Upper lobe of right lung (tissue), 1 donor: ENCODE data around the gene NFKB1. TPM values are rescaled to one million over a fixed set of nuclear protein-coding genes. Genes with fewer than 3 reads are reported as not detected.

Source experiments
- ATAC-seq: fragments of 200-7000 bp; cut with Tn5 transposase; one replicate; pipeline ENCODE4 v1.9.1; 2020; ENCODE audit warnings: mild to moderate bottlenecking, moderate library complexity
- DNase-seq: peaks from one replicate; pipeline ENCODE4 v3.0.0-alpha.2; 2020
- H3K27ac ChIP-seq: fragments of 200-600 bp; one replicate; pipeline ENCODE4 v1.8.0; 2022
- H3K27me3 ChIP-seq: fragments of 200-600 bp; one replicate; pipeline ENCODE4 v1.8.0; 2022; ENCODE audit warnings: mild to moderate bottlenecking
- H3K36me3 ChIP-seq: fragments of 200-600 bp; one replicate; pipeline ENCODE4 v1.8.0; 2022
- H3K4me1 ChIP-seq: fragments of 200-600 bp; one replicate; pipeline ENCODE4 v1.8.0; 2022
- H3K4me3 ChIP-seq: fragments of 200-600 bp; one replicate; pipeline ENCODE4 v1.8.0; 2022; ENCODE audit warnings: mild to moderate bottlenecking
- H3K9me3 ChIP-seq: fragments of 200-600 bp; one replicate; pipeline ENCODE4 v1.8.0; 2022
- intact Hi-C: fragments of 100-400 bp; cut with DNase I; formaldehyde crosslinking; loops from one replicate; pipeline ENCODE4 v1.11.0; 2022
- total RNA-seq: library from RNA; stranded (reverse); fragmentation: NEBNext Ultra II Directional; extraction: Animal tissue kit (Norgen Biotek cat#: 25700); gene quantifications from one replicate; pipeline ENCODE4 v1.2.1, GENCODE V29; 2021
- TF ChIP-seq, protein P1 (sequence below): fragments of 200-600 bp; IDR thresholded peaks from one replicate; pipeline ENCODE4 v1.8.0; 2022; ENCODE audit warnings: antibody characterized with exemption
- donor health status: DM: no; HTN: yes; CAD: no; lungs with severe emphysema.

NFKB1 gene
- total RNA-seq, 1 donor from 2014 or later = 48.8 TPM

DNA sequence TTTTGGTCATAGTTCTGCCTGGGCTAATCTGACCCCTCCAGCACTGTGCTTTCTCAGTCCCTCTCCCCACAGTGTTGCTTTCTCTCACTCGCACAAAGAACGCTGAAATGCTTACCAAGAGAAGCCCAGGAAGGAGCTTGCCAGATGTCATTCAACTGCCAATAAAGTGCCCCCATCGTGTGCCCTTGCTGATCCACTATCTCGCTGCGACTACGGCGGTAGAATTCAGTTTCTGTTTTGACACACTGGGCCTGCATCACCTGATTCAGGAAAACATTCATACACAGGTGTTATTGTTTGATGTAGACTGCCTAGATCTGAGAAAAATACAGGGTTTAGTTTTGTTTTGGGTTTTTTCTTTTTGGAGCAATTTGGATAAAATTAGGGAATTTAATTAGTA is 138.4 kb downstream of the NFKB1 start:
- no peaks in the 10 kb centered on the region for H3K27me3 ChIP-seq
- TF ChIP-seq, protein P1, sequence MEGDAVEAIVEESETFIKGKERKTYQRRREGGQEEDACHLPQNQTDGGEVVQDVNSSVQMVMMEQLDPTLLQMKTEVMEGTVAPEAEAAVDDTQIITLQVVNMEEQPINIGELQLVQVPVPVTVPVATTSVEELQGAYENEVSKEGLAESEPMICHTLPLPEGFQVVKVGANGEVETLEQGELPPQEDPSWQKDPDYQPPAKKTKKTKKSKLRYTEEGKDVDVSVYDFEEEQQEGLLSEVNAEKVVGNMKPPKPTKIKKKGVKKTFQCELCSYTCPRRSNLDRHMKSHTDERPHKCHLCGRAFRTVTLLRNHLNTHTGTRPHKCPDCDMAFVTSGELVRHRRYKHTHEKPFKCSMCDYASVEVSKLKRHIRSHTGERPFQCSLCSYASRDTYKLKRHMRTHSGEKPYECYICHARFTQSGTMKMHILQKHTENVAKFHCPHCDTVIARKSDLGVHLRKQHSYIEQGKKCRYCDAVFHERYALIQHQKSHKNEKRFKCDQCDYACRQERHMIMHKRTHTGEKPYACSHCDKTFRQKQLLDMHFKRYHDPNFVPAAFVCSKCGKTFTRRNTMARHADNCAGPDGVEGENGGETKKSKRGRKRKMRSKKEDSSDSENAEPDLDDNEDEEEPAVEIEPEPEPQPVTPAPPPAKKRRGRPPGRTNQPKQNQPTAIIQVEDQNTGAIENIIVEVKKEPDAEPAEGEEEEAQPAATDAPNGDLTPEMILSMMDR = no peak
- DNase-seq (no peak), ATAC-seq (no peak)
- H3K36me3 ChIP-seq = peaks cover 46% of the 10 kb centered on the region
- intact Hi-C loops = no loop called here
- no peak overlapping the region for H3K4me3 ChIP-seq
- H3K27ac ChIP-seq = no peak overlapping the region
- no peaks in the 10 kb centered on the region for H3K9me3 ChIP-seq
- no peaks in the 10 kb centered on the region for H3K4me1 ChIP-seq

DNA sequence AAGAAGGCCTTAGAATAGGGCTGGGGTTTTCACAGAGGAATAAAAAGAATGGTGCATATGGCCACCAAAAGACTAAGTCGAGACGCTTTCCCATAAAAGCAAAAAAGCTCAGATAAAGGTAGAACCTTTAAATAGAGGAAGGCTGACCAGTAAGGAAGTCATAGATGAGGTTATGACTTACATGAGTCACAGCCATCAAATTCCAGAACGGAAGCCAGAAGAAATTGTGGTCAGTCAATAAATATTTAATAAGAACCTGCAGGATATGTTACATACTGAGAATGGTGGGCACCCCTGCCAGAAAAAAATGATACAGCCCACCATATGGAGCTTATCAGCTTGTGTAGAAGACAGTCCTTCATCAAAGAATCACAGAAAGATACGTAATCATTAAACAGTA is 139.5 kb downstream of the NFKB1 start:
- H3K4me1 ChIP-seq = no peaks in the 10 kb centered on the region
- no peaks in the 10 kb centered on the region for H3K27me3 ChIP-seq
- intact Hi-C loops = no loop called here
- H3K9me3 ChIP-seq = no peaks in the 10 kb centered on the region
- no peak overlapping the region for H3K4me3 ChIP-seq
- no peak overlapping the region for H3K27ac ChIP-seq
- TF ChIP-seq, protein P1 = no peak
- no peak for ATAC-seq
- DNase-seq = no peak
- H3K36me3 ChIP-seq = peaks cover 36% of the 10 kb centered on the region

DNA sequence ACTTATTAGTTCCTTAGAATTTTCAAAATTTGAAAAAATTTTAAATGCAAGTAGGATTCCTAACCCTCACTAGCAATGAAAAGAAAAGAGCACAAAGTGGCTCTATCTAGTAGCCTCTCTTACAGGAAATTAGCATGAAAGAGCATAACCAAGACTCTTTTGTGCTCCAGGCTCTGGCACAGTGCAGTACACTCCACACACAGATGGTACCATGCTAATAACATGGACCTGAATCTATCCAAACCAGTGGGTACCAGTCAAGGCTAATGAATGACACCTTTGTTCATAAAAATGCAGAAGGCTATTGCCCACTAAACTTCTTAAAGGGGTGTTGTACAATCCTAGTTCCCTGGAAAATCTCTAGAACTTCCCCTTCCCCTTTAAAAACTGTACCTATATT is 140.6 kb downstream of the NFKB1 start:
- Histone ChIP-seq H3K27me3 (no peaks in the 10 kb centered on the region), H3K36me3 (peaks cover 26% of the 10 kb centered on the region), H3K9me3 (no peaks in the 10 kb centered on the region), H3K4me1 (no peaks in the 10 kb centered on the region), H3K27ac (no peak overlapping the region), H3K4me3 (no peak overlapping the region)
- intact Hi-C loops = no loop called here
- DNase-seq (no peak), ATAC-seq (no peak)
- TF ChIP-seq, protein P1 = no peak

DNA sequence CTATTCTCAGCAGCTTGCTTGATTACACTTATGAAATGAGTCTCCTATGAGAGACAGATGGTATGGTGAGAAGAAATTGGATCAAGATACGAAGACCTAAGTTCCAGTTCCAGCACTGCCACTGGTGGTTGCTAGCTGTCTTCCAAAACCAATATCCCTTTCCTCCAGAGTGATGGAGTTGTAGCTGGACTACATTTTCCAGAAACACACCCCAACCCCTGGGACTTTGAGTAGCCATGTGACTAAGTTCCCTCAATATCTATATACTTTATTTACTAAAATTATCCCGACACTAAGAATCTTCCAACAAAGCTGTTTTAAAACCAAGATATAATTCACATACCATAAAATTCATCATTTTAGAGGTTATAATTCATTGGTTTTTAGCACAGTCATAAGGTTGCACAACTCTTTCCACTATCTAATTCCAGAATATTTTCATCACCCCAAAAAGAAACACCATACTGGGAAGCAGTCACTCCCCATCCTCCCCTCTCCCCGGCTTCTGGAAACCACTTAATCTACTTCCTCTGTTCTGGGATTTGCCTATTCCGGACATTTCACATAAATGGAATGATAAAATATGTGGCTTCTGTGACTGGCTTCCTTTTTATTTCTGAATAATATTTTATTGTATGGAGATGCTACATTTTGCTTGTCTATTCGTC is 141.6 kb downstream of the NFKB1 start:
- ATAC-seq (no peak), DNase-seq (no peak)
- no peaks in the 10 kb centered on the region for H3K27me3 ChIP-seq
- no peak overlapping the region for H3K4me3 ChIP-seq
- H3K4me1 ChIP-seq = no peaks in the 10 kb centered on the region
- no peaks in the 10 kb centered on the region for H3K9me3 ChIP-seq
- H3K36me3 ChIP-seq = peaks cover 18% of the 10 kb centered on the region
- H3K27ac ChIP-seq = no peak overlapping the region
- TF ChIP-seq, protein P1 = no peak
- intact Hi-C loops = no loop called here

DNA sequence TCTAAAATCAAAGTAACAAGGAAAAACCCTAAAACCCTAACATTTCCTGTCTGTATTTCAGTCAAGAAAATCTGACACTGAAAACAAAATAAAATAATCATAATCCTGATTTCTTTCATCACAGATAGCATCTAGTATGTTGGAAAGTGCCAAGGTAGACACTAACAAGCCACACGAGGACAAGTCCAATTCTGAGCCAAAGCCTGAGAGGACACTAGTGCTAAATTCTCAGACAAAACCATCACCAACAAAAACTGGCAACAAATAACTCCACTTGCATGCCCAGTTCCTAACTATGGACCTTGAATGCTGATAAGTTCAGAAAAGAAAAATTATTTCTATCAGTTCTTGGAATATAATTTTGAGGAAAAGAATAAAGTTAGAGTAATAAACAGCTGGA is 146.0 kb downstream of the NFKB1 start:
- Histone ChIP-seq H3K36me3 (peaks cover 32% of the 10 kb centered on the region), H3K9me3 (no peaks in the 10 kb centered on the region), H3K4me1 (no peaks in the 10 kb centered on the region), H3K27ac (no peak overlapping the region), H3K27me3 (no peaks in the 10 kb centered on the region), H3K4me3 (no peak overlapping the region)
- intact Hi-C loops = no loop called here
- ATAC-seq (no peak), DNase-seq (no peak)
- TF ChIP-seq, protein P1 = no peak

DNA sequence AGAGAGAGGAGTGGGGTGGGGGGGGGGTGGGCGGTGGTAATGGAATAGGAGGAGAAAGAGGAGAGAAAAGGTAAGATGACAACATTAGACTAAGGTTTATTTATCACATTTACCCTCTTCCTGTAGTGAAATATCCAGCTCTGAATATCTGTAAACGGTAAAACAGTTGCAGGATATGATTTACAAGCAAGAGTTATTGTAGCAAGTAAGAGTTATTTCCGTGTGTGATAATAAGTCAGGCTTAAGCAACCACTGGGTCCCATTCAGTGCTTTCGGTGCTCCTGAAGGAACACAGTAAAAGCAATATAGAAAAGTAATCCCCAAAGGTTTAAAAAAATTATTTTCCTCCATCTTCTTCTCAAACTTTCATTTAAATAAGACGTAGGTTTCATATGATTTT is 156.0 kb downstream of the NFKB1 start:
- ATAC-seq = no peak

More for the DNA sequence above, 156.0 kb downstream of the NFKB1 start:
- Histone ChIP-seq H3K4me3 (no peak overlapping the region), H3K36me3 (no peaks in the 10 kb centered on the region), H3K27ac (no peak overlapping the region), H3K9me3 (no peaks in the 10 kb centered on the region), H3K27me3 (no peaks in the 10 kb centered on the region), H3K4me1 (no peaks in the 10 kb centered on the region)
- intact Hi-C loops = no loop called here
- TF ChIP-seq, protein P1 = no peak
- no peak for DNase-seq
